SK-N-SH (cell line): ENCODE results near the gene FLYWCH1. TPM values are rescaled to one million over a fixed set of nuclear protein-coding genes. Genes with fewer than 3 reads are reported as not detected.

Experiments used
- CTCF ChIA-PET: fragments of 300-600, 350-600 bp; formaldehyde crosslinking; extraction: SDS; loops from one replicate; lab custom pipeline; 2021; lab: Yijun Ruan, JAX
- POLR2A ChIA-PET: fragments of 350-600 bp; sonication (Branson Sonifier 250); formaldehyde crosslinking; extraction: SDS; loops from one replicate; lab custom pipeline; 2020; ENCODE audit warnings: antibody characterized with exemption, inconsistent platforms; lab: Yijun Ruan, JAX
- DNase-seq: peaks from one replicate; pipeline ENCODE4 v3.0.0; 2012
- H2AFZ ChIP-seq: fragments of 200-600 bp; sonication (generic); 2 replicates; pipeline ENCODE4 v1.8.1; 2016; ENCODE audit warnings: antibody characterized with exemption, mild to moderate bottlenecking, low read depth
- H3F3A ChIP-seq: fragments of 200-600 bp; sonication (generic); replicated peaks from 2 replicates; pipeline ENCODE3; 2016; ENCODE audit warnings: antibody characterized with exemption, mild to moderate bottlenecking; ENCODE audit not compliant: insufficient read depth
- H3K27ac ChIP-seq, 2 experiments: fragments of 200-500 bp in 1 of 2; fragments of 200-600 bp in 1 of 2; sonication (Bioruptor generic) in 1 of 2; sonication (generic), shearing (Covaris generic) in 1 of 2; 2 replicates each; pipeline versions ENCODE4 v1.5.1 to v1.6.1; 2014 to 2016; ENCODE audit warnings: low read depth in 2 of 2, inconsistent platforms in 1 of 2, low read length in 1 of 2, mild to moderate bottlenecking in 1 of 2, mixed read lengths in 1 of 2
- H3K27me3 ChIP-seq: fragments of 200-600 bp; sonication (generic), shearing (Covaris generic); 2 replicates; pipeline ENCODE4 v1.6.1; 2016; ENCODE audit warnings: mixed run types; ENCODE audit not compliant: insufficient read depth
- H3K36me3 ChIP-seq, 2 experiments: fragments of 200-500 bp in 1 of 2; fragments of 200-600 bp in 1 of 2; sonication (Bioruptor generic) in 1 of 2; sonication (generic) in 1 of 2; replicated peaks in 1 of 2; 2 replicates each; pipeline versions ENCODE3 to v1.5.1; 2014 to 2016; ENCODE audit warnings: low read length in 1 of 2, mild to moderate bottlenecking in 1 of 2; ENCODE audit not compliant: insufficient read depth in 2 of 2, control insufficient read depth in 1 of 2
- H3K4me1 ChIP-seq, 2 experiments: fragments of 200-500 bp in 1 of 2; fragments of 200-600 bp in 1 of 2; sonication (Bioruptor generic) in 1 of 2; sonication (generic), shearing (Covaris generic) in 1 of 2; 2 replicates each; pipeline versions ENCODE4 v1.5.1 to v1.6.1; 2014 to 2016; ENCODE audit warnings: low read depth in 1 of 2, low read length in 1 of 2, mixed run types in 1 of 2; ENCODE audit not compliant: insufficient read depth in 2 of 2, control insufficient read depth in 1 of 2
- H3K4me2 ChIP-seq: fragments of 200-600 bp; sonication (generic), shearing (Covaris generic); 2 replicates; pipeline ENCODE4 v1.6.1; 2017; ENCODE audit warnings: mixed run types
- H3K4me3 ChIP-seq, 2 experiments: fragments of 200-500 bp in 1 of 2; fragments of 200-600 bp in 1 of 2; sonication (Bioruptor generic) in 1 of 2; sonication (generic), shearing (Covaris generic) in 1 of 2; 2 replicates each; pipeline versions ENCODE4 v1.5.1 to v1.8.1; 2014 to 2016; ENCODE audit warnings: low read depth in 2 of 2, inconsistent platforms in 1 of 2, low read length in 1 of 2, mild to moderate bottlenecking in 1 of 2, mixed read lengths in 1 of 2, moderate library complexity in 1 of 2
- H3K79me2 ChIP-seq: fragments of 200-600 bp; sonication (generic); 2 replicates; pipeline ENCODE4 v1.8.1; 2017; ENCODE audit warnings: mild to moderate bottlenecking; ENCODE audit not compliant: insufficient read depth
- H3K9ac ChIP-seq: fragments of 200-600 bp; sonication (generic); 2 replicates; pipeline ENCODE4 v1.6.1; 2017; ENCODE audit warnings: mixed run types
- H3K9me2 ChIP-seq: fragments of 200-600 bp; sonication (generic); 2 replicates; pipeline ENCODE4 v1.6.1; 2017; ENCODE audit warnings: mixed run types
- H3K9me3 ChIP-seq: fragments of 200-600 bp; sonication (generic); 2 replicates; pipeline ENCODE4 v1.6.1; 2017; ENCODE audit warnings: mixed run types, mild to moderate bottlenecking, moderate library complexity
- H4K20me1 ChIP-seq: fragments of 200-600 bp; sonication (generic); 2 replicates; pipeline ENCODE4 v1.6.1; 2017; ENCODE audit warnings: mild to moderate bottlenecking, mixed run types; ENCODE audit not compliant: insufficient read depth
- EP300 ChIP-seq, 2 experiments: IDR thresholded peaks; 2 replicates each; pipeline versions ENCODE4 v1.4.0 to v1.6.1; 2012; ENCODE audit warnings: borderline replicate concordance in 1 of 2, low read depth in 1 of 2, low read length in 1 of 2
- EZH2phosphoT487 ChIP-seq: fragments of 200-600 bp; sonication (generic); IDR thresholded peaks from 2 replicates; pipeline ENCODE4 v1.6.1; 2017; ENCODE audit warnings: low read depth, mixed run types, mild to moderate bottlenecking, antibody characterized with exemption, moderate library complexity, borderline replicate concordance
- FOSL2 ChIP-seq: IDR thresholded peaks from 2 replicates; pipeline ENCODE4 v1.4.0; 2012; ENCODE audit warnings: low read depth, mild to moderate bottlenecking, moderate library complexity, borderline replicate concordance
- FOXJ3 ChIP-seq: sonication (generic); formaldehyde crosslinking; IDR thresholded peaks from 2 replicates; pipeline ENCODE4 v1.5.1; 2020; ENCODE audit warnings: mild to moderate bottlenecking, missing genetic modification reagents
- FOXM1 ChIP-seq: IDR thresholded peaks from 2 replicates; pipeline ENCODE4 v1.4.0; 2012; ENCODE audit warnings: low read depth, mild to moderate bottlenecking
- GATA2 ChIP-seq: sonication (generic); formaldehyde crosslinking; IDR thresholded peaks from 2 replicates; pipeline ENCODE4 v1.5.0; 2020; ENCODE audit warnings: mild to moderate bottlenecking, missing genetic modification reagents
- IRF3 ChIP-seq: fragments of 150-350 bp; IDR thresholded peaks from 2 replicates; pipeline ENCODE4 v1.6.1; 2016; ENCODE audit warnings: mild to moderate bottlenecking, low read depth, low read length
- NFIC ChIP-seq: IDR thresholded peaks from 2 replicates; pipeline ENCODE4 v1.4.0; 2012; ENCODE audit warnings: borderline replicate concordance
- NRF1 ChIP-seq: IDR thresholded peaks from 2 replicates; pipeline ENCODE4 v1.6.1; 2012; ENCODE audit warnings: low read depth, mild to moderate bottlenecking, low read length
- POLR2AphosphoS5 ChIP-seq: IDR thresholded peaks from 2 replicates; pipeline ENCODE4 v1.6.1; 2012; ENCODE audit warnings: low read depth, low read length
- RAD21 ChIP-seq: IDR thresholded peaks from 2 replicates; pipeline ENCODE4 v1.6.1; 2012; ENCODE audit warnings: mild to moderate bottlenecking, low read length
- RCOR1 ChIP-seq: fragments of 150-350 bp; IDR thresholded peaks from 2 replicates; pipeline ENCODE4 v1.6.1; 2017; ENCODE audit warnings: antibody characterized with exemption, low read length
- REST ChIP-seq: IDR thresholded peaks from 2 replicates; pipeline ENCODE4 v1.6.1; 2012; ENCODE audit warnings: mild to moderate bottlenecking, low read depth, low read length, moderate library complexity
- RFX5 ChIP-seq: IDR thresholded peaks from 2 replicates; pipeline ENCODE4 v1.6.1; 2012; ENCODE audit warnings: mild to moderate bottlenecking, improper control_type of control experiment, low read length
- SMC3 ChIP-seq: IDR thresholded peaks from 2 replicates; pipeline ENCODE4 v1.6.1; 2012; ENCODE audit warnings: low read depth, low read length, improper control_type of control experiment
- TAF1 ChIP-seq: IDR thresholded peaks from 2 replicates; pipeline ENCODE4 v1.6.1; 2012; ENCODE audit warnings: low read depth, mild to moderate bottlenecking, low read length, moderate library complexity, borderline replicate concordance
- TCF12 ChIP-seq: IDR thresholded peaks from 2 replicates; pipeline ENCODE4 v1.4.0; 2012
- TEAD4 ChIP-seq: IDR thresholded peaks from 2 replicates; pipeline ENCODE4 v1.4.0; 2012; ENCODE audit warnings: mild to moderate bottlenecking, borderline replicate concordance; ENCODE audit not compliant: insufficient read depth
- WGBS: methylation state at CpG from one replicate; pipeline ENCODE4 v1.1.6; 2017; ENCODE audit warnings: low lambda C conversion rate; 5-methylcytosine and 5-hydroxymethylcytosine counted together
- polyA plus RNA-seq, 3 experiments: library from polyadenylated mRNA; depleted of rRNA; stranded (reverse); fragments of >200 nt; gene quantifications; 2 replicates each; pipeline ENCODE4 v1.2.3, GENCODE V29; 2012
- TF ChIP-seq, protein P1 (sequence below): IDR thresholded peaks from 2 replicates; pipeline ENCODE4 v1.4.0; 2012; ENCODE audit warnings: low read depth, borderline replicate concordance

FLYWCH1 gene
- polyA plus RNA-seq, 1 of the 3 experiments (the other 2 are of a cell fraction), result 30.1 TPM

DNA sequence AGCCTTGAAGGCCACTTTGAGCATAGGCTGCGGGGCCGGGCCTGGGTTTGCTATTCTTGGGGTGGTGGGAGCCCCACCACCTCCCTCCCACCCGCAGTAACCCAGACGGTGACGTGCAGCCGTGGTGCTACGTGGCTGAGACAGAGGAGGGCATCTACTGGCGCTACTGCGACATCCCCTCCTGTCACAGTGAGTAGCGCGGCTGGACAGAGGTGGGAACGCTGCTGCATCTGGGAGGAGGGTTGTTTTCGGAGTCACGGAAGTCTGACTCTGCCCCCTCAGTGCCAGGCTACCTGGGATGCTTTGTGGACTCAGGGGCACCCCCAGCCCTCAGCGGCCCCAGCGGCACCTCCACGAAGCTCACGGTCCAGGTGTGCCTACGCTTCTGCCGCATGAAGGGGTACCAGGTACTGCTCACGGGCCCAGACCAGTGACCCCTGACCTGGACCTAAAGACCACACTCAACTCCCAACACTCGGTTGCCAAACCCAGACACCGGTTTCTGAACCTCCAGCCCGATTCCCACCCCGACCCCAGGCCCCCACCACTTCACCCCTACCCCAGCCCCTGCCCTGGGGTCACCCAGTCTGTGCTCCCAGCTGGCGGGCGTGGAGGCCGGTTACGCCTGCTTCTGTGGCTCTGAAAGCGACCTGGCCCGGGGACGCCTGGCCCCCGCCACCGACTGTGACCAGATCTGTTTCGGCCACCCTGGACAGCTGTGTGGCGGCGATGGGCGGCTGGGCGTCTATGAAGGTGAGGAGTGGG lies 54.5 kb downstream of the FLYWCH1 start:
- no peak overlapping the region for H3K9ac ChIP-seq
- H3K4me3 ChIP-seq, result no peak overlapping the region
- H3K4me2 ChIP-seq, result no peak overlapping the region
- 95% methylated on average over 34 of the region's 39 CpGs for WGBS
- no peaks in the 10 kb centered on the region; the same call in 1 of the 2 replicates for H3K79me2 ChIP-seq
- peaks cover 12% of the 10 kb centered on the region for H4K20me1 ChIP-seq
- 0 out of 2 replicates have a peak, but pooled peaks cover 2% of the 10 kb centered on the region for H3K27me3 ChIP-seq
- DNase-seq, result no peak
- no peaks in the 10 kb centered on the region for H3K36me3 ChIP-seq
- H2AFZ ChIP-seq, result no peak overlapping the region
- ChIA-PET CTCF (interaction anchor here (1.0 kb wide), 2 partner anchors 18 to 54 kb away, joined by 3 read pairs; partner anchors contain the start of gene TNFRSF12A), POLR2A (no interaction called here)
- no peaks in the 10 kb centered on the region for H3K9me3 ChIP-seq
- peaks cover 0 to 32% of the 10 kb centered on the region in 2 experiments; a peak in 1 of 4 replicates for H3K4me1 ChIP-seq
- no peak overlapping the region for H3K27ac ChIP-seq
- H3F3A ChIP-seq, result peaks cover 9% of the 10 kb centered on the region
- no peaks in the 10 kb centered on the region for H3K9me2 ChIP-seq
- no peak for TF ChIP-seq IRF3
- TF ChIP-seq, protein P1, sequence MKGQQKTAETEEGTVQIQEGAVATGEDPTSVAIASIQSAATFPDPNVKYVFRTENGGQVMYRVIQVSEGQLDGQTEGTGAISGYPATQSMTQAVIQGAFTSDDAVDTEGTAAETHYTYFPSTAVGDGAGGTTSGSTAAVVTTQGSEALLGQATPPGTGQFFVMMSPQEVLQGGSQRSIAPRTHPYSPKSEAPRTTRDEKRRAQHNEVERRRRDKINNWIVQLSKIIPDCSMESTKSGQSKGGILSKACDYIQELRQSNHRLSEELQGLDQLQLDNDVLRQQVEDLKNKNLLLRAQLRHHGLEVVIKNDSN, result no peak
- TF ChIP-seq NRF1, result no peak
- no peak for TF ChIP-seq RCOR1
- TF ChIP-seq TEAD4, result no peak
- TF ChIP-seq FOSL2, result no peak
- TF ChIP-seq TAF1, result no peak
- TF ChIP-seq, all 33 proteins: peak for 0

DNA sequence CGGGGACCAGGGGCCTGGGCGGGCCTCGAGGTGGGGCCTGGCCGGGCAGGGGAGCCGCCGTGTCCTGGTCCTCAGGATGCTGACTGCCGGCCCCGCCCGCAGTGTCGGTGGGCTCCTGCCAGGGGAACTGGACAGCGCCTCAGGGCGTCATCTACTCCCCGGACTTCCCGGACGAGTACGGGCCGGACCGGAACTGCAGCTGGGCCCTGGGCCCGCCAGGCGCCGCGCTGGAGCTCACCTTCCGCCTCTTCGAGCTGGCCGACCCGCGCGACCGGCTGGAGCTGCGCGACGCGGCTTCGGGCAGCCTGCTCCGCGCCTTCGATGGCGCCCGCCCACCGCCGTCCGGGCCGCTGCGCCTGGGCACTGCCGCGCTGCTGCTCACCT lies 55.1 kb downstream of the FLYWCH1 start:
- CTCF ChIA-PET, result interaction anchor here (0.7 to 1.0 kb wide), 3 partner anchors 18 to 53 kb away, joined by 3 read pairs; partner anchors contain the start of gene TNFRSF12A
- peaks cover 15% of the 10 kb centered on the region for H4K20me1 ChIP-seq
- H3K4me1 ChIP-seq, result peaks cover 0 to 36% of the 10 kb centered on the region in 2 experiments; a peak in 1 of 4 replicates
- POLR2A ChIA-PET, result no interaction called here
- no peak for DNase-seq
- H3F3A ChIP-seq, result peaks cover 9% of the 10 kb centered on the region
- 96% methylated on average over 36 of the region's 46 CpGs for WGBS
- no peak for TF ChIP-seq EZH2phosphoT487
- TF ChIP-seq RCOR1, result no peak
- TF ChIP-seq EP300 (IDR thresholded peaks at IDR 0.05; ENCODE audit: borderline replicate concordance in 1 of 2, low read depth in 1 of 2, low read length in 1 of 2), result no peak
- TF ChIP-seq RAD21, result no peak
- no peak for TF ChIP-seq SMC3
- no peak for TF ChIP-seq FOSL2
- no peak for TF ChIP-seq TCF12
- no peak for TF ChIP-seq RFX5
- TF ChIP-seq FOXJ3, result no peak
- TF ChIP-seq NFIC, result no peak
- no peak for TF ChIP-seq TEAD4
- no peak for TF ChIP-seq POLR2AphosphoS5
- TF ChIP-seq REST, result no peak
- no peak for TF ChIP-seq GATA2
- no peak for TF ChIP-seq FOXM1
- TF ChIP-seq TAF1, result no peak
- TF ChIP-seq NRF1, result no peak
- TF ChIP-seq, protein P1, result no peak
- H3K27ac ChIP-seq, result no peak overlapping the region
- no peaks in the 10 kb centered on the region for H3K9me2 ChIP-seq
- H3K9ac ChIP-seq, result no peak overlapping the region
- no peak overlapping the region for H3K4me2 ChIP-seq
- H3K4me3 ChIP-seq, result no peak overlapping the region
- H3K79me2 ChIP-seq, result no peaks in the 10 kb centered on the region; the same call in 1 of the 2 replicates
- no peaks in the 10 kb centered on the region for H3K36me3 ChIP-seq
- H3K9me3 ChIP-seq, result no peaks in the 10 kb centered on the region
- H2AFZ ChIP-seq, result no peak overlapping the region
- H3K27me3 ChIP-seq, result no peaks in the 10 kb centered on the region
